Measurements from ENCODE around the gene SFT2D2.

SFT2D2 gene

GRCh38 chr1:168295411-168296114 is 69.8 kb downstream of the SFT2D2 start:
- POLR2A ChIA-PET: no interaction called here
- no peak for TF ChIP-seq CTCF (IDR thresholded peaks at IDR 0.05; ENCODE audit: insufficient read depth, low read length, missing control alignments)
- DNase-seq (ENCODE audit: low read depth, low spot score): no peak
- CTCF ChIA-PET: no interaction called here
- no peak overlapping the region for H3K4me3 ChIP-seq (ENCODE audit: low read depth, low read length)

DNA sequence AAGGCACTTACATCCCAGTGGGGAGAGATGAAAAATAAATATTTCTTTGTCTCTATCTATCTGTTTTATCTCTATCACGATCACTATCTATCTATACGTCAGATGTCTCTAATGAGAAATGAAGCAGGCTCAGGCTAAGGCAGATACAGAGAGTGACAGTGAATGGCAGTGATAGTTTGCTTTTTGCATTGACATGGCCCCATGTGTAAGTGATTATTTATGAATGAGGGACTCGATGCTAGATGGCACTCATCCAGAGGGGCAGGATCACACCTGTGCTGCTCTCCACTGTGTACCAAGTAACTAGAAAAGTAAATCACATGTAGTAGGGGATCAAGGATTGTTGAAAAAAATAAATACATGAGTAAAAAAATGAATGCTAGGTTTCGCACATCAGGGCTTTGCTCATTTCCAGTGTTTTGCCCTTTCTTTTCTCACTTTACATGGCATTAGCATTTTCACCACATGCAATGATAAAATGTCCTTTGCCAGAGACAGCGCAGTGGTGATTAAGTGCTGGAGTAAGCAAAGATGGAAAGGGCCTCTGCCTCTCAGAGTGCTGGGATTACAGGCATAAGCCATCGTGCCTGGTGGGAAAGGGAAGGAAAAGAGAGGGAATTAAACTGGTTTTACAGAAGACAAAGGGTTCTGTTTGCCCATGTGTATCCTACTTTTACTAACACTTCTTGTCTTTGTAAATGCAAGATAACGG is 71.4 kb downstream of the SFT2D2 start:
- DNase-seq (ENCODE audit: low read depth, low spot score): no peak
- ChIA-PET POLR2A (no interaction called here), CTCF (interaction anchor here (0.8 kb wide), 1 partner anchor 46 kb away, joined by 4 read pairs; no protein-coding TSS in a partner anchor)
- no peak overlapping the region for H3K4me3 ChIP-seq (ENCODE audit: low read depth, low read length)
- TF ChIP-seq CTCF (IDR thresholded peaks at IDR 0.05; ENCODE audit: insufficient read depth, low read length, missing control alignments): no peak

DNA sequence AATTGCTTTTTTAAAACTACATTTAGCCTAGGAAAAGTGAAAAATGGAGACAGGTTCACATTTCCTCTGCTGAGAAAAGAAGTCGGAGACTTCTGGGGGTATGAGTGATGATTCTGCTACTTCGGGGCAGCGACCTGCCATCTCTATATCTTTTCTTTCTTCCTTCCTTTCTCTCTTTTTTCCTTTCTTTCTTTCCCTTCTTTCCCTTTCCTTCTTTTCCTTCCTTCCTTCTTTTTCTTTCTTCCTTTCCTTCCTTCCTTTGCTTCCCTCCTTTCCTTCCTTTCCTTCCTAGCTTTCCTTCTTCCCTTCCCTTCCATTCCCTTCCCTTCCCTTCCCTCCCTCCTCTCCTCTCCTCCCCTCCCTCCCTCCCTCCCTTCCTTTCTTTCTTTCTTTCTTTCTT is 72.6 kb downstream of the SFT2D2 start:
- CTCF ChIA-PET: no interaction called here

DNA sequence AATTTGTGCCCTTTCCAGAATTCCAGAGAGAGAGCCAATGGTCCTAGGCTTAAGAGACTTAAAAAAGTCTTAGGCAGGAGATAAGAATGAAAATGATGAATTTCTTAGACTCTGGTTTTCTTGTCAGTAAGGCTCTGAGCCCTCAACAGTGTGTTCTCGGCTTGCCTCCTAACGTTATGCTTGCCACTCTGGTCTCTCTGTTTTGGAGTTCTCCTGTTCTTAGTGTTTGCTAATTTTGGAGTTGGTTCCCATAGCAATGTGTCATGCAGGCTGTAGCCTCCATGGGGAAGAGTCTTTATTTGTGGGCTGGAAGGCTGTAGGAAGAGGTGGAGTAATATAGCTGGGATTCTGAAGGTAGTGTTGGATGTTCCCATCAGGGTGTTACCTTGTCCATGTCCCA is 74.8 kb downstream of the SFT2D2 start:
- CTCF ChIA-PET: interaction anchor here (1.4 kb wide), 2 partner anchors 42 to 155 kb away, joined by 4 to 5 read pairs; no protein-coding TSS in a partner anchor
- H3K4me3 ChIP-seq (ENCODE audit: low read depth, low read length): no peak overlapping the region
- no peak for TF ChIP-seq CTCF (IDR thresholded peaks at IDR 0.05; ENCODE audit: insufficient read depth, low read length, missing control alignments)
- DNase-seq (ENCODE audit: low read depth, low spot score): no peak
- POLR2A ChIA-PET: no interaction called here

More for the DNA sequence above, 72.6 kb downstream of the SFT2D2 start:
- DNase-seq (ENCODE audit: low read depth, low spot score): no peak
- TF ChIP-seq CTCF (IDR thresholded peaks at IDR 0.05; ENCODE audit: insufficient read depth, low read length, missing control alignments): no peak
- POLR2A ChIA-PET: no interaction called here
- no peak overlapping the region for H3K4me3 ChIP-seq (ENCODE audit: low read depth, low read length)

DNA sequence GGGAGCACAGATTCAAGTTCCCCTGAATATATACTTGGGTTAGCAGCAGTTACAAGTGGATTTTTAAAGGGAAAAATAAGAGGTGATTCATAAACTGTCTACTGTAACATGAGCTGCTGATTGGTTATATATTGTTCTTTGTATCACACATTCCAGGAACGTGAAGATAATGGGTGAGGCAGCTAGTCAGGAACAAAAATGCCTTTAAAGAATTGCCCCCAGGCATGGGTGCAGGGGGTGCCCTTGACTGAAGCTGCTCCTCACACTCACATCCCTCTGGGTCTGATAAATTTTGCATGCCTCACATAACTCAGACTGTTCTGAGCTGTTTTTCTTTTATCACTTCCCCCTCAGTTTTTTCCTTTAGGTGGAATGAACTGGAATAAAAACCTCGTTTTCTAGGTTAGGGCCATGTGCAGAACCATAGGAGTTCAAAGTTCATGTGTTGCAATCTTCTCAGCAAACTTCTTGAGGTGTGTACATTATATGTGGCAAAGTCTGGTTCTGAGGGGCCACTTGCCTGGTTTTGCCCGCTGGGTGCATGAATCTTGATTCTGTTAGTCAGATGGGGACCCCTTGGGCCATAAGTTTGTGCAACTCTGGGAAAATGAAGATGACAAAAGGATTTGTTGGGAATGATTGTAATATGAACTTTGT is 76.0 kb downstream of the SFT2D2 start:
- peak; percentile 53 for DNase-seq (ENCODE audit: low read depth, low spot score)
- ChIA-PET POLR2A (no interaction called here), CTCF (interaction anchor here (0.7 to 0.8 kb wide), 2 partner anchors 20 kb away, joined by 3 to 4 read pairs; no protein-coding TSS in a partner anchor)
- TF ChIP-seq CTCF (IDR thresholded peaks at IDR 0.05; ENCODE audit: insufficient read depth, low read length, missing control alignments): no peak
- no peak overlapping the region for H3K4me3 ChIP-seq (ENCODE audit: low read depth, low read length)

Data from AG04449 (cell line).